Uterus (tissue), 4 donors: Measurements from ENCODE around the gene ETHE1. TPM values are rescaled to one million over a fixed set of nuclear protein-coding genes. Genes with fewer than 3 reads are reported as not detected.

Experiments
- DNase-seq, 2 donors: peaks; one replicate each; pipeline ENCODE4 v3.0.0-alpha.2; 2019 to 2020
- H3K27ac ChIP-seq, 2 donors: fragments of 200-600 bp; sonication (generic); 1 replicate in 1 of 2; 2 replicates in 1 of 2; pipeline ENCODE4 v1.5.1; 2016 to 2018
- H3K27me3 ChIP-seq, 2 donors: fragments of 200-600 bp; sonication (generic); one replicate each; pipeline ENCODE4 v1.5.1; 2018 to 2019; ENCODE audit warnings: control low read depth in 1 of 2
- H3K36me3 ChIP-seq, 2 donors: fragments of 200-600 bp; sonication (generic); one replicate each; pipeline ENCODE4 v1.5.1; 2019; ENCODE audit warnings: control low read depth in 1 of 2
- H3K4me1 ChIP-seq, 2 donors: fragments of 200-600 bp; sonication (generic); one replicate each; pipeline ENCODE4 v1.5.1; 2018 to 2019; ENCODE audit warnings: control low read depth in 1 of 2
- H3K4me3 ChIP-seq, 2 donors: fragments of 200-600 bp; sonication (generic); 1 replicate in 1 of 2; 2 replicates in 1 of 2; pipeline ENCODE4 v1.5.1; 2018 to 2019; ENCODE audit warnings: mild to moderate bottlenecking in 1 of 2
- H3K9me3 ChIP-seq, 2 donors: fragments of 200-600 bp; sonication (generic); one replicate each; pipeline ENCODE4 v1.5.1; 2019; ENCODE audit warnings: control low read depth in 1 of 2
- CTCF ChIP-seq, 4 experiments: fragments of 200-600 bp in 2 of 4; fragments of 450-650 bp in 2 of 4; sonication (generic) in 2 of 4; IDR thresholded peaks; one replicate each; pipeline ENCODE4 v1.5.1; 2016 to 2019; ENCODE audit warnings: antibody characterized with exemption in 4 of 4, mild to moderate bottlenecking in 2 of 4, moderate library complexity in 1 of 4
- POLR2A ChIP-seq, 2 donors: fragments of 450-650 bp; IDR thresholded peaks; one replicate each; pipeline ENCODE4 v1.6.1; 2016; ENCODE audit warnings: antibody characterized with exemption in 2 of 2, mild to moderate bottlenecking in 1 of 2, moderate library complexity in 1 of 2
- intact Hi-C: fragments of 100-400 bp; cut with DNase I; formaldehyde crosslinking; loops from one replicate; pipeline ENCODE4 v1.15.1; 2023; ENCODE audit warnings: low total_unique reads
- total RNA-seq, 4 donors: library from RNA; depleted of rRNA in 3 of 4; stranded (reverse); fragments of >200 nt in 3 of 4; gene quantifications; one replicate each; pipeline versions ENCODE4 v1.1.0 to v1.2.4, GENCODE V29; 2014 to 2023
- donor health status: DM: yes; HTN: yes; CAD: no.

The ETHE1 gene
- total RNA-seq, 4 donors from 2014 or later: 0.77 to 29.0 (median 12.5) TPM

GRCh38 chr19:43572171-43572588 is 45.2 kb upstream of the ETHE1 start:
- TF ChIP-seq POLR2A (IDR thresholded peaks at IDR 0.05) (no peak), CTCF (IDR thresholded peaks at IDR 0.05) (no peak)
- H3K36me3 ChIP-seq: no peaks in the 10 kb centered on the region
- no peak for DNase-seq
- no peak overlapping the region for H3K4me3 ChIP-seq
- no peaks in the 10 kb centered on the region for H3K9me3 ChIP-seq
- no peaks in the 10 kb centered on the region for H3K27me3 ChIP-seq
- no peak overlapping the region for H3K27ac ChIP-seq
- intact Hi-C loops: no loop called here
- peaks cover 0 to 5% of the 10 kb centered on the region in 2 donors for H3K4me1 ChIP-seq

- no peak for TF ChIP-seq POLR2A (IDR thresholded peaks at IDR 0.05)
- no peak for TF ChIP-seq CTCF (IDR thresholded peaks at IDR 0.05)
- peaks cover 0 to 5% of the 10 kb centered on the region in 2 donors for H3K4me1 ChIP-seq
- no peak for DNase-seq
- no peak overlapping the region for H3K4me3 ChIP-seq
- H3K27ac ChIP-seq: no peak overlapping the region
- H3K27me3 ChIP-seq: no peaks in the 10 kb centered on the region
- intact Hi-C loops: no loop called here
- no peaks in the 10 kb centered on the region for H3K9me3 ChIP-seq
- no peaks in the 10 kb centered on the region for H3K36me3 ChIP-seq
Measured at GRCh38 chr19:43570174-43570791, 43.3 kb upstream of the ETHE1 start.

GRCh38 chr19:43569657-43570056 is 42.7 kb upstream of the ETHE1 start:
- peaks cover 0 to 5% of the 10 kb centered on the region in 2 donors for H3K4me1 ChIP-seq
- intact Hi-C loops: no loop called here
- H3K36me3 ChIP-seq: no peaks in the 10 kb centered on the region
- no peak overlapping the region for H3K4me3 ChIP-seq
- no peaks in the 10 kb centered on the region for H3K9me3 ChIP-seq
- H3K27me3 ChIP-seq: no peaks in the 10 kb centered on the region
- DNase-seq: no peak
- TF ChIP-seq POLR2A (IDR thresholded peaks at IDR 0.05) (no peak), CTCF (IDR thresholded peaks at IDR 0.05) (no peak)
- H3K27ac ChIP-seq: no peak overlapping the region

- intact Hi-C loops: no loop called here
- no peak overlapping the region for H3K27ac ChIP-seq
- H3K4me3 ChIP-seq: no peak overlapping the region
- H3K4me1 ChIP-seq: peaks cover 0 to 7% of the 10 kb centered on the region in 2 donors
- H3K9me3 ChIP-seq: no peaks in the 10 kb centered on the region
- no peak for DNase-seq
- H3K36me3 ChIP-seq: no peaks in the 10 kb centered on the region
- TF ChIP-seq POLR2A (IDR thresholded peaks at IDR 0.05): no peak
- TF ChIP-seq CTCF (IDR thresholded peaks at IDR 0.05): no peak
- H3K27me3 ChIP-seq: no peaks in the 10 kb centered on the region
Measured at GRCh38 chr19:43564800-43565199, 37.8 kb upstream of the ETHE1 start.

- Histone ChIP-seq H3K4me1 (peaks cover 0 to 7% of the 10 kb centered on the region in 2 donors), H3K9me3 (no peaks in the 10 kb centered on the region), H3K27me3 (no peaks in the 10 kb centered on the region), H3K27ac (no peak overlapping the region), H3K36me3 (no peaks in the 10 kb centered on the region), H3K4me3 (no peak overlapping the region)
- DNase-seq: no peak
- no peak for TF ChIP-seq CTCF (IDR thresholded peaks at IDR 0.05)
- no peak for TF ChIP-seq POLR2A (IDR thresholded peaks at IDR 0.05)
- intact Hi-C loops: no loop called here
Measured at GRCh38 chr19:43563816-43564457, 36.9 kb upstream of the ETHE1 start.
